ENCODE results near the gene CSNK1G2.

DNA sequence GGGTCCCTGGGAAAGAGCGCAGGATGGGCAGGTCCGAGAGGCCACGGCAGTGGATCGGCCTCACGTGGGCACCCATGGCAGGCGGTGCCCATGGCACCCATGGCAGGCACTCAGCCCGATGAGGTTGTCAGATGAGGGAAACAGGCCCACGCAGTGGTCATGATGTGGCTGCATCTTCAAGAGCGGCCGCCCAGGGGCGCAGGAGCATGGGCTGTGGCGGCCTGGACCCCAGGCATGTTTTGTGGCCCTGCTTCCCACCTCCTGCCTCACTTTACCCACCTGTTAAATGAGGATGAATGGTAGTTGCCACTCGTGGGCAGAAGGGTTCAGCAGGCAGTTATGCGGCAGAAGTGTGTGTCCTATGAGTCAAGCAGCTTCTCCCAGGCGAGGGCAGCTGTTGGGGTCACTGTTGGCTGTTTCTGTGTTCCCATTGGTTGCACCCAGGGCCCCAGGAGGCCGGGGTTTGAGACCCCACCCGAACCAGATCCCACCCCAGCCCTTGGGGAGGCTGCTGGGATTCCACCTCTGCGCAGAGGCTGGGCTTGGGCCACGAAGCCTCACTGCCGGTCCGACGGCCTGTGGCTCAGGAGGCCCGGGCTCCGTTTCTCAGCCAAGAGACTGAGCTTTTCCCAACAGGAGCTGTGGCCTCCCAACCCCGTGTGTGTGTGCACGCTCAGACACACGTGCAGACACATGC lies 30.0 kb downstream of the CSNK1G2 start:
- TF ChIP-seq CTCF (IDR thresholded peaks at IDR 0.05), result no peak
- no peak for TF ChIP-seq POLR2A (IDR thresholded peaks at IDR 0.05)

All from thyroid gland (tissue), 4 donors.